Glomerular visceral epithelial cell (primary cell): Measurements from ENCODE around the gene ITIH6.
"Not testable (repeated sequence)": the region's sequence is repeated elsewhere in the genome, so short reads cannot be mapped to it uniquely, and the experiment has no call there.

Experiments used
- DNase-seq: peaks from one replicate; pipeline ENCODE4 v3.0.0-alpha.2; 2016; ENCODE audit errors: extremely low spot score

ITIH6 gene

DNA sequence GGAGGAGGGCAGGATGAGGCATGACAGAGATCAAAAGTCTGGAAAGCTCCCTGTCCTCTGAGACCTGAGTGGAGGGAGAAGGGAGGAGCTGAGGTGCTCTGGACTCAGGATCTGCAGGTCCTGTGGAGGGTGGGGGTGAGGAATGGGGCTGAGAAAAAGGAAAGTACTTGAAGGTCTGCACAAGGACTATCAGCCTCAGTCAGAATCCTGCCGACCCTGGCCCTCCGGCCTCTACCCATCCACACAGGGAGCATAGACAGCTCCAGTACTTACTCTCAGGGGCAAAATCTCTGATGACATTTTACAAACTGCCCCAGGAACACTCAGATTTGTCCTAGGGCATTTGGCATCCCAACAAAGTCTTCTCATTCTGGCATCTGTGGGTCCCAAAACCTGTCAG lies 991 bp upstream of the ITIH6 start:
- no peak for DNase-seq

DNA sequence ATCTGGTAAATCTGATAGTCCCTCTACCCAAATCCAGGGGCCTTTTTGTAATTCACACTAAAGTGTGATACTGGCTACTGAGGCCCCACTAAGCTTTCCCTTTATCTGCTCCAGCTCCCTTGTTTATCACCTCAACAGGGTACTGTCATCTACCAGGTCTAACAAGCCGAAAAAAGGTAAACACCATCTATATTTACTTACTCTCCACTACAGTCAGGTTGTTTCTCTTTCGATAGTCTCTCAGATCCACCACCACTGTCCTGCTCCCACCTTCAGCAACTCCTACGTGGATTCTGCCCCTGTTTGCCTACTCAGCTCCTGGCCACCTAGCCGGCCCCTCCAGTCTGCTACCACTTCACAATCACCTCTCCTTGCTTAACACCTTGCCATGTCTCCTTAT lies 3.3 kb downstream of the ITIH6 start:
- DNase-seq = no peak

DNA sequence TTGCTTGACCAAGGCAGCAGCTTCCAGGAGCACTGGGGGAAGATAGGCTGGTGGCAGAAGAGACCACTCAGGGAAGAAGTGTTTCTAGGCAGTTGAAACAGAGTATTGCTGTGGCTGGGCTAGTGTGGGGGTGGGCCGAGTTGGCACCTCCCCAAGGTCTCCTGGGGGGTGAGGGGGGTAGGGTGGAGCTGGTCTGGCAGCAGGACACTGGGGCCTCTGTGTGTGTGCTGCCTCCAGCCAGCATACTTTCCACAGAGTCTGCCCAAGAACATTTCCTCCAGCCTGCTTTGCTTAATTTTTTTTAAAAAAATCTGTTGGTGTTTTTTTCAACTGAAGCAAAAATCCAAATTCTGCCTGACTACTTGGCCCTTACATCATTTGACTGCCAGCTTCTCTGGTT lies 4.0 kb downstream of the ITIH6 start:
- DNase-seq = no peak

DNA sequence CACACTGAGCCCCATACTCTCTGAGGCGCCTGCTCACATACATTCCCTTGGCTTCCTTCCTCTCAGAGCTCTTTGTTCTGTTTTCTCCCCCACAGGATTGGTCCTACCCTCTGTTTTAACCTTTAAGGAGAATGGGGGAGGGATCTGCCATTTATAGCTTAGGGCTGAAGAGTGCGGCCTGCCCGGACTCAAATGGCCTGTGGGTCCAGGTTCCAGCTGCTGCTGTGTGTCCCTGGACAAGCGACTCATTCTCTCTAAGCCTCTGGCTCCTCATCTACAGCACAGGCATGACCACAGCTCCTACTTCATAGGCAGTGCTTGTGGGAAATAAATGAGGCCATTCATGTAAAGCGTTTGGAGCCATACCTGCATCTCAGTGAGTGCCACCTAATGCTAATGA lies 8.7 kb downstream of the ITIH6 start:
- not testable (repeated sequence) for DNase-seq

DNA sequence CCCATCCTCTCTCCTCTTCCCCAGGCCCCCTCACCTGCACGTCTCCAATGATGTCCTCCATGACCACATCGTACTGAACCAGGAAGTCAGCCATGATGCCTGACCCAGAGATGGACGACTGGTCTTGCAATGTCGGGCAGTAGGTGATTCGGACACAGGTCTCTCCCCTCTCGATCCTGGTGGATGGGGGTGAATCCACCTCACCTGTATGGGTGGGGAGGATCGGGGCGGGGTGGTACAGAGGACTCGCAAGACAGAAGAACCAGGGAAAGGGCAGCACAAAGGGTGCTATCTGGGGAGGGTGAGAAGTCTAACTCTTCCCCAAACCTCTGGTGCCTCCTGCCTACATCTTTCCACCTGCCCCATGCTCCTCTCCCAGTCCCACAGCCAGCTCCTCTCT lies 9.6 kb downstream of the ITIH6 start:
- DNase-seq = no peak

DNA sequence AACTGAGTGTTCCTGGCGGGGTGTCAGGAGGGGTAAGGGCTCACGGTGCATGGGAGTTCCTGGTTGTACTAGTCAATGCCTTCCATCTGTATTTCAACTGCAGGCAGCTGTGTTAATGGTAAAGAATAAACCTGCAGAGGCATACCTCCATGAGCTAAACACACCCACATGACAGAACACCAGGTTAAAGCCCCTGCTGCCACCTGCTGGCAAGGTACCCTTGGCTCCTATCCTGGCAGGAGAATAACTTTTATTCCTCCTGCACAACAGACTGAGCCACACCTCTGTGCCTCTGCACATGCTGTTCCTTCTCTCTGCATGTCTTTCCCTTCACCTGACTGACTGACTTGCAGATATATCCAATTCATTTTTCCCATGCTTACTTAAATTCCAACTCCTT lies 11.1 kb downstream of the ITIH6 start:
- no peak for DNase-seq

DNA sequence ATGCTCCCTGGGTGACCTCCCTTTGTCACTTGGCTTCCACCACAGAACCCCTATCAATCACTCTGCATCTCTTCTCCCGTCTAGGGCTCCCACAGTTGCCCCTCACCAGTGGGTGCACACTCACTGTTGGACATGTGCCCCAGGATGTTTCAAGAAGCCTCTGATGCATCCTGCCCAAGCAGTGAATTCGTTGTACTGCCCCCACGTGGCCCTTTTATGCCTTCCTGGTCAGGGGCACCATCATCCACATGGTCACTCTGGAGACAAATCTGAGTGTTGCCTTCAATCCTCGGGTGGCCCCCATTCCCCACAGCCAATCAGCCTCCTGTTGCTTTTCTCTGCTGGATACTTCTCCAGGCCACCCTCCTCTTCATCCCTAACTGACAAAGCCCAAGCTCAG lies 12.2 kb downstream of the ITIH6 start:
- DNase-seq = no peak

DNA sequence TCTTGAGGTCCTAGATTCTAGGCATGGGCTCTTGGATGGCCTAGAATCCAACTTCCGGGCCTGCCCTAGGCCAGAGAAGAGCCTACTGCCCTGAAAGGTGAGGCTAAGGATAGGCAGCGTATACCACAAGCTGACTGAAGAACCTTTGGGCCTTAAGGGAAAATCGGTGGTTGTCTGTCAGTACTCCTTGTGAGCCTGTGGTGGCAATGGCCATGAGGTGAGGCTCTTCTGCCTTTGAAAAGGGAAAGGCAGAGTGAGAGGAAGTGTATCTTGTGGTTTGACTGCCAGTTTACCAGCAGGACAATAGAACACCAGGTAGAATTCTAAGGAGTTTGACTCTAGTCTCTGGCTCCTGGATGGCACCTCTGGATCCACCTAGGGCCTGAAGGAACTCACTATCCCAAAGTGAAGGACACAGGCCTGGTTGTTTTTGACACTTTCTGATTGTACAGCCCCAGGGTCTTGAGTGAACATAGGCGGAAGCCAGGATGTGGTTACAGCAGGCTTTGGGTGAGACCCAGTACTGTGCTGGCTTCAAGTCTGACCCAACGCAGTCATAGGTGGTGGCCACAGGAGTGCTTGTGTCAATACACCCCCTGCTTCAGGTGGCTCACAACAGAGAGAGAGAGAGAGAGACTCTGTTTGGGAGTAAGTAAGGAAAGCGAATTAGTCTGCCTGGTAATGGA lies 20.9 kb downstream of the ITIH6 start:
- DNase-seq = no peak

DNA sequence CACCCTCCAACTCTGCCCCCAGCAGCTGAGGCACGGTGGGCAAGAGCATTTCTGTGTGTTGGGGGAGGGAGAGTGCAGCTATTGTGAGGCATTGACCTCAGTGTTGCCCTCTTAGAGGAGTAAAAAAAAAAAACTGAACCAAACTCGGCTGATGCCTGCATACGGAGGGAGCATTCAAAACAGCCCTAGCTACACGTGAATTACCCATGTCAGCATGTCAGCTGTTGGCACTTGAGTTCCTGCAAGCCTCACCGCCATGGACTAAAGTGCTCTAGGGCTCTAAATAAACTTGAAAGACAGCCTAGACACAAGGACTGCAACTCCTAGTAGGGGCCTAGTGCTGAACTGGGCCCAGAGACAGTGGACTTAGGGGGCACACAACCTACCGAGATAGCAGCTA lies 22.0 kb downstream of the ITIH6 start:
- no peak for DNase-seq

DNA sequence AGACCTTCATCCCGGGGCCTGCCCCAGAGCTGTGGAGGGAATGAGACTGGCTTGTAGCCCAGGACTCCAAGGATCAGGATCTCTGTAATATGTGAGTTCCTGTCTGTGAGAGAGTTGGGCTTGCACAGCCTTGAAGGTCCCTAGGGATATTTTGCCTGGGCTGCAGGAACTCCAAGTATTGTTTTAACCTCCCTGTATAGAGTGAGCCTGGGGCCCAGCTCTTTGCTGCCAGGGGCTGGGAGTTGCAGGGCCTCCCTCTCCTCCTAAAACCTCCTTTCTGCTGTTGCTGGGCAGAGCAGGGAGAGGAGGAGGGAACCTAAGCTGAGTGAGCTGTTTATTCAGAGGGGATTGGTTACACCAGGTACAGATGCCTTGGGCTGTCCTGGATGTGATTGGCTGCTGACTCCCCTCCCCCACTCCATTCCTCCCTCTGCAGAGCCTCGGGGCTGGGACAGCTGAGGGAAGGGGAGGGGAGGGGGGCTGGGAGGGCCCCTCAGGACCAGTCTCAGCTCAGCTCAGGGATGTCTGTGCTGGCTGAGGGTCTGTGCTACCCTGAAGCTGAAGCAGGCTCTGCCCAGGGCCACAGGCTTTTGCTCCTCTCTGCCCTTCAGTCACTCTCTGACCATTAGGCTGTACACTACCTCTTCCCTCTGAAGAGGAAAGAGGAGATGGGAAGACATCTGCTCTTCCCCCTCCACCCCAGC lies 23.5 kb downstream of the ITIH6 start:
- DNase-seq = not testable (repeated sequence)

DNA sequence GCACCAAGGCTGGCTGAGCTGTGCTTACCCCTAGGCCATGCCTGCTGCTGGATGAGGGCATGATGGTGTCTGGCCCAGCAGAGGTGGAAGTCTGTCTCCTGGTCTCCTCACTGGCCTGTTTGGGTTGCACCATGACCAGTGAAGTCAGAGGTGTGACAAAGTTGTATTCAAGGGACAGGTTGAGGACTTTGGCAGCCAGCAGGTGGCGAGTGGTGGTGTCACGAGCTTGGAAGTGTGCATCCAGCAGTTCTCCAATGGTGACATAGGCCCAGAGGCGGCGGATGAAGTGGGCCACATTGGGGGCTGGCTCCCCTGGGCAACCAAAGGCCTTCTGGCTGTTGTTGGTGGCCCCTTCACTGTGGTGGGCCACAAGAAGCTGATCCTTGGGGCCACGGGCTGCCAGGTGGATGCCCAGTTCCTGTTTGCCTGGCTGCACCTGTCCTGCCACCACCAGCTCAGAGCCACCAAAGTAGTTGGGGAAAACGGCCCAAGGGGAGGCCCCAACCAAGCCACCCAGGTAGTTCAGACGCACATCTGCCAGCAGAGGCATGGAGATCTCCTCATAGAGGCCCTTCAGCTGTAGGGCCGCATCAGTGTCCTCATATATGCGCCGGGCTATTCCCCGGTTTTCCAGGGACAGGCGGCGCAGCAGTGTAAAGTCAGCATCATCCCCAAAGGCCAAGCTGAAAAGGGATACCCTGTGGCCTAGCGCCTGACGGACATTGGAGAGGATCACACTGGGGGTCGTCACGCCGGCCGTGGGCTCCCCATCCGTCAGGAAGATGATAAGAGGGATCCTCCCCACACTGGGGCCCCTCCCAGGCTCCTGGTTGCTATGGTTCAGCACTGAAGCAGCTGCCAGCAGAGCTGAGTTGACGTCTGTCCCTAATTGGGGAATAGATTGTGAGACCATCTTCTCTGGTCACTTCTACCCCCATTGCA lies 39.7 kb downstream of the ITIH6 start:
- DNase-seq = no peak

DNA sequence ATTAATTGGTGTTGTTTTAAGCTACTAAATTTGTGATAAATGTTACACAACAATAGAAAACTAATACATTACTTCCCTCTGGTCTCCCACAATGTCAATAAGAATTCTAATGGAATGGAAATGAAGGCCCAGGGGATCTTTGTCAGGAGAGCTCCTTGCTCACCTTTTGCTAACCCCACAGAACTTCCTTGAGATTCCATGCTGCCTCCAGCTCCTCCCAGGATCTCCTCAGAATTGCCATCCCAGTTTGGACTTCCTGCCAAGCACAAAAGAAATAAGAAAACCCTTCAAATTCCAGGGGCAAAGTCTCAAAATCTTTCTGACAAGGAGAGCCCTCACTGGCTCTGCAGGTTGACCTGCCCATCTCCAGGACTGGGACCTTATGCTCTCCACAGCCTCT lies 43.2 kb downstream of the ITIH6 start:
- DNase-seq = no peak

DNA sequence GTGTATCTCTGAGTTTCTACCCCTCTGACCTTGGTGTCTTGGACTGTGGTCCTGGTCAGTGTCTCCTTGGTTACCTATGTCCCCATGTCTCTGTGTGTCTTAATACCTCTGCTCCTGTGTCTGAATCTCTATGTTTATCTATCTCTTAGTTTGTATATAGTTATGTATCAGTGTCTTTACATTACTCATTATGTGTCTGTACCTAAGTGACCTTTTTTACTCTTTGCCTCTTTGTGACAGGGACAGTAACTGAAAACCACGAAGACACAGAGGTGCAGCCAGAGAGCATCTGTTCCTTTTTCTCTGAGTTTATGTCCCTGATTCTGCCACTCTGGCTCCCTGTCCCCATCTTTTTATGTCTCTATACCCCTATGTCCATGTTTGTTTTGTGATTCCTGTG lies 49.4 kb downstream of the ITIH6 start:
- DNase-seq = no peak

DNA sequence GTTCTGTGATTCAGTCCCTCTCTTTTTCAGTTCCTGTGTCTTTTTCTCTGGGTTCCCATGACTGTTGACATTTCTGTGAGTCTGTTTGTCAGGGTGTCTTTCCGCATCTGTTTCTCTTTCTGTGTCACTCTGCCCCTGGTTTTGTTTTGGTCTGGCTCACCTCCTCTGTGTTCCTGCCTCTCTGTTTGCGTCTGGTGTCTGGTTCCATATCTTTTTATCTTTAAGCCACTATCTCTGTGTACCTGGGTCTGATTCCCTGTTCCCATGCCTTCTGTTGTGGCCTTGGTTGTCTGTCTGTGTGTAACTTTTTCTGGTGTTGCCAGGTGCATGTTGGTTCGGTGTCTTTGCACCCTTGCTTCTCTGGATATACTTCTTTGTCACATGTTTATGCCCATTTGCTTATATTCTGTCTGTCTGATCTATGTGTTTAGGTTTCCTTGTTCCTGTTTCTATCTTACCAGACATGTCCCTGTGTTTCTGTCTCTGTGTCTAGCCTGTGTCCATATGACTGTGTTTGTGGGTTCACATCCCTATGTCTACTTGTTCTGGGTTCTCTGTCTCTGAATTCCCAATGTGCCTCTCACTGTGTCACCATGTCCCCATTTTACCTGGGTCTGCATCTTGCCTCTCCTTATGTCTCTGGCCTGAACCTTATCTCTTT lies 50.2 kb downstream of the ITIH6 start:
- no peak for DNase-seq

DNA sequence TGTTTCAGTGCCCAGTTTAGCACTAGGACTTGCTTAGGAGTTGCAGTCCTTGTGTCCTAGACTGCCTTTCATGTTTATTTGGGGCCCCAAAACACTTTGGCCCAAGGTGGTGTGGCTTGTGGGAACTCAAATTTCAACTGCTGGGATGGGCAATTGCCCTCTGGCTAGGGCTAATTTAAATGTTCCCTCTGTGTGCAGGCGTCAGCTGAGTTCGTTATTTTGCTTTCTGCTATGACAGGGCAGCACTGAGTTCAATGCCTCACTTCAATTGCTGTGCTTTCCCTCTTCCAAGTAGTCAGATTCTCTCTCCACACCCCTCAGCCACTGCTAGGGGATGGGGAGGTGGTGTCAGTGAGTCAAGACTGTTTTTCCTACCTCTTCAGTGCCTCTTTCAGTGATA lies 51.1 kb downstream of the ITIH6 start:
- DNase-seq = no peak

DNA sequence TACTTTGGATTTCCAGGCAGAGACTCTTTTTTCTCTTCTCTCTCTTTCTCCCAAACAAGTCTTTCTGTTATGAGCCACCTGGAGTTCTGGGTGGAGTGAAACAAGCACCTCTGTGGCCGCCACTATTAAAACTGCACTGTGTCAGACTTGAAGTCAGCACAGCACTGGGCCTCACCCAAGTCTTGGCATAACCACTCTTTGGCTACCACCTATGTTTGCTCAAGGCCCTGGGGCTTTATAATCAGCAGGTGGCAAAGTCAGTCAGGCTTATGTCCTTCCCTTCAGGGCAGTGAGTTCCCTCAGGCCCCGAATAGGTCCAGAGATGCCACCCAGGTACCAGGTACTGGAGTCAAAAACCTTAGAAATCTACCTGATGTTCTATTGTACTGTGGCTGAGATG lies 52.4 kb downstream of the ITIH6 start:
- DNase-seq = no peak

DNA sequence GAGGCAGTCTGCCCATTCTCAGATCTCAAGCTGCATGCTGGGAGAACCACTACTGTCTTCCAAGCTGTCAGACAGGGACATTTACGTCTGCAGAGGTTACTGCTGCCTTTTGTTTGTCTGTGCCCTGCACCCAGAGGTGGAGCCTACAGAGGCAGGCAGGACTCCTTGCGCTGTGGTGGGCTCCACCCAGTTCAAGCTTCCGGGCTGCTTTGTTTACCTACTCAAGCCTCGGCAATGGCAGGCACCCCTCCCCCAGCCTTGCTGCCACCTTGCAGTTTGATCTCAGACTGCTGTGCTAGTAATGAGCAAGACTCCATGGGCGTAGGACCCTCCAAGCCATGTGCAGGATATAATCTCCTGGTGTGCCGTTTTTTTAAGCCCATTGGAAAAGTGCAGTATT lies 59.5 kb downstream of the ITIH6 start:
- DNase-seq = not testable (repeated sequence)

DNA sequence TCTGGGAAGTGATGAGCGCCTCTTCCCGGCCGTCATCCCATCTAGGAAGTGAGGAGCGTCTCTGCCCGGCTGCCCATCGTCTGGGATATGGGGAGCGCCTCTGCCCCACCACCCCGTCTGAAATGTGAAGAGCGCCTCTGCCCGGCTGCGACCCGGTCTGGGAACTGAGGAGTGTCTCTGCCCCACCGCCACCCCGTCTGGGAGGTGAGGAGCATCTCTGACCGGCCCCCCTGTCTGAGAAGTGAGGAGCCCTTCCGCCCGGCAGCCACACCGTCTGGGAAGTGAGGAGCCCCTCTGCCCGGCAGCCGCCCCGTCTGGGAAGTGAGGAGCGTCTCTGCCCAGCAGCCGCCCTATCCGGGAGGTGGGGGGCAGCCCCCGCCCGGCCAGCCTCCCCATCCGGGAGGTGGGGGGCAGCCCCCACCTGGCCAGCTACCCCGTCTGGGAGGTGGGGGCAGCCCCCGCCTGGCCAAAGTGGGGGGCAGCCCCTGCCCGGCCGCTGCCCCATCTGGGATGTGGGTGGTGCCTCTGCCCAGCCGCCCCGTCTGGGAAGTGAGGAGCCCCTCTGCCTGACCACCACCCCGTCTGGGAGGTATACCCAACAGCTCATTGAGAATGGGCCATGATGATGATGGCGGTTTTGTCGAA lies 61.6 kb downstream of the ITIH6 start:
- DNase-seq = not testable (repeated sequence)

DNA sequence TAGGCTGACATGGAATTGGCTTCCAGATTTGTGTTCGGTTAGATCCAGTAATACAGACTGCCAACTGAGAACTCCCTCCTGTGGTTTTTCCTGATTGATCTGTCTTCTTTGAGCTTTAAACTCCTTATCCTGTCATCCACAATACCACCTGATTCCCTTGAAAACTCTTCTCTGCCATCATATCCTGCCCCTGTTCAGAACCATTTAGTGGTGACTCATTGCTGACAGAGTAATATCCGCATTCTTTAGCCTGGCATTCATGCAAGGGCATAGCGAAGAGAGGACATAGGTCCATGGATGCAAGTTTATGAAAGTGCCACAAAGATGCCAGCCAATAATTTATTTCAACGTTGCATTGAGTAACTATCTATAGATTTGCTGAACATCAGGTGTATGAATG lies 76.6 kb downstream of the ITIH6 start:
- peak; percentile 48 for DNase-seq

DNA sequence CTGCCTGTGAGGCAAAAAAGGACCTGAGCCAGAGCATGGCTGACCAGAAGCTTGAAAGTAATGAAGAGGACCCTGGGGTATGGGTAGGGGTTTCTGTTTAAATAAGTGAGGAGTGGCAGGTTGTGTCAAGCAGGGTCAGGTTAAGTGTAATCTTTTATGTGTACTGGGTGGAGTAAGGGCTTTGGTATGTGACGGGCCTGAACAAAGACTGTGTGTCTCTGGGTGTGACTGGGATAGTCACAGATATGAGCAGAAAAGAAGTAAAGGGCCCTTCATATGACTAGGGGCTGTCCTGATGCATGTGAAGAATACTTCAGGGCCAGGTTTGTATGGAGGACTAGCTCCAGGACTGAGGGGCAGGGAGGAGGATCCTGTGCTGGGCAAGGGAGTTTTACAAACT lies 82.4 kb downstream of the ITIH6 start:
- DNase-seq = no peak

DNA sequence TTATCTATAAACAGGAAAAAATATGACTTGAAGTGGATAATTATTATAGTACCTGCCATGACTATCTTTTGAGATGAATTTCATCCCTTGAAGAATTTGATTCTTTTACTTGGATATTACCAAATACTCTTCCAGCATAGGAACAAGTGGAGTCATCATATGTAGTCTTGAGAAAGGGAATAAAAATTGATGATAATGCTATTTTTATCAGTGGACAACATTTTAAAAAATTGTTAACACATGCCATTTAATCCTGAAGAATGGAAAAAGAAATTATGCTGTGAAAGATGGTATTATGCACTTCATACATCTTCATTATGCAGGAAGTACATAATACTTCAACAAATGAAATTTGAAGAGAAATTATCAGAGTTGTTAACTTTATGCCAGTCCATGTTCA lies 83.6 kb downstream of the ITIH6 start:
- no peak for DNase-seq

DNA sequence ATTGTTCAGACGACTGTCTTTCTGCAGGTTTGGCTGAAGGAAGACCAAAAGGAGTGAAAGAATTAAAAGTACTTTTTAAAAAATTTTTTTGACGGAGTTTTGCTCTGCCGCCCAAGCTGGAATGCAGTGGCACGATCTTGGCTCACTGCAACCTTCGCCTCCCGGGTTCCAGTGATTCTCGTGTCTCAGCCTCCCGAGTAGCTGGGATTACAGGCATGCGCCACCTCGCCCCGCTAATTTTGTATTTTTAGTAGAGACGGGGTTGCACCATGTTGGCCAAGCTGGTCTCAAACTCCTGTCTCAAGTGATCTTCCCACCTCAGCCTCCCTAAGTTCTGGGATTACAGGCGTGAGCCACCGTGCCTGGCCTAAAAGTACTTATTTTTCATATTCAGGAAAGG lies 86.3 kb downstream of the ITIH6 start:
- no peak for DNase-seq
